GM23338 (cell line): ENCODE data around the gene PTCHD1.

Experiments
- CREB1 ChIP-seq: fragments of 250-450 bp; sonication (Bioruptor Pico); IDR thresholded peaks from 2 replicates; pipeline ENCODE4 v1.5.0; 2020; ENCODE audit warnings: low read depth, mild to moderate bottlenecking, moderate library complexity
- EZH2 ChIP-seq: fragments of 200-600 bp; sonication (generic); IDR thresholded peaks from one replicate; pipeline ENCODE4 v1.8.0; 2017; ENCODE audit warnings: antibody characterized with exemption, mild to moderate bottlenecking, low read depth; ENCODE audit not compliant: unreplicated experiment
- EZH2phosphoT487 ChIP-seq: fragments of 200-600 bp; sonication (generic); IDR thresholded peaks from one replicate; pipeline ENCODE4 v1.8.1; 2018; ENCODE audit warnings: antibody characterized with exemption; ENCODE audit not compliant: unreplicated experiment
- JUNB ChIP-seq: IDR thresholded peaks from one replicate; pipeline ENCODE4 v1.6.1; 2016; ENCODE audit warnings: antibody characterized with exemption; ENCODE audit not compliant: unreplicated experiment
- NANOG ChIP-seq: IDR thresholded peaks from 2 replicates; pipeline ENCODE4 v1.6.1; 2016; ENCODE audit warnings: antibody characterized with exemption, borderline replicate concordance
- POLR2AphosphoS5 ChIP-seq: IDR thresholded peaks from 2 replicates; pipeline ENCODE4 v1.6.1; 2016; ENCODE audit warnings: antibody characterized with exemption, low read depth
- STAT1 ChIP-seq: IDR thresholded peaks from one replicate; pipeline ENCODE4 v1.6.1; 2016; ENCODE audit warnings: antibody characterized with exemption; ENCODE audit not compliant: unreplicated experiment
- ZNF114 ChIP-seq: fragments of 250-450 bp; sonication (Bioruptor Pico); IDR thresholded peaks from 2 replicates; pipeline ENCODE4 v1.5.0; 2020; ENCODE audit warnings: mild to moderate bottlenecking, moderate library complexity
- TF ChIP-seq, protein P1 (sequence below), 2 experiments: fragments of 200-600 bp in 1 of 2; sonication (generic) in 1 of 2; conservative IDR thresholded peaks; 2 replicates each; pipeline versions ENCODE4 v1.5.1 to v1.6.1; 2016 to 2017; ENCODE audit warnings: antibody characterized with exemption in 2 of 2, low read depth in 2 of 2, mild to moderate bottlenecking in 2 of 2, moderate library complexity in 1 of 2
- TF ChIP-seq, protein P2 (sequence below): IDR thresholded peaks from one replicate; pipeline ENCODE4 v1.6.1; 2018; ENCODE audit warnings: antibody characterized with exemption; ENCODE audit not compliant: unreplicated experiment
- TF ChIP-seq, protein P3 (sequence below): IDR thresholded peaks from 2 replicates; pipeline ENCODE4 v1.6.1; 2016; ENCODE audit warnings: antibody characterized with exemption

DNA sequence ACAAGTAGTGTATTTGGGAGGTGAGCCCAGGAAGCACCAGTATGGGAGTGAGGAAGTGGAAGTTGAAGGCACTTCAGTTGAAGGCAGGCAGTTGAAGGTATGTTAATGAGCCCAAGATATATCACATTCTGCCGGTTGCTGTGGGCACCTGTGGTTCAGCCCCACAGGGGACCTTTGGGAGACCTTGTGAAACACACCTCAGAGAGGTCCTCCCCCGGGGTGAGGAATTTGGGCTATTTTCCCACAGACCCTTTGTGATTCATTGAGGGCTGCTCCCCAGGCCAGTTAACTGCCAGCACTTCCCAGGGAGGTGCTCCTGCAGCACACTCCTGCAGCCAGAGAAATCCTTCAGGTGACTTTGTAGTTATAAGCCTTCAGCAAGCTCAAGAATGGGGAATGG lies 45.9 kb downstream of the PTCHD1 start:
- TF ChIP-seq, protein P1, sequence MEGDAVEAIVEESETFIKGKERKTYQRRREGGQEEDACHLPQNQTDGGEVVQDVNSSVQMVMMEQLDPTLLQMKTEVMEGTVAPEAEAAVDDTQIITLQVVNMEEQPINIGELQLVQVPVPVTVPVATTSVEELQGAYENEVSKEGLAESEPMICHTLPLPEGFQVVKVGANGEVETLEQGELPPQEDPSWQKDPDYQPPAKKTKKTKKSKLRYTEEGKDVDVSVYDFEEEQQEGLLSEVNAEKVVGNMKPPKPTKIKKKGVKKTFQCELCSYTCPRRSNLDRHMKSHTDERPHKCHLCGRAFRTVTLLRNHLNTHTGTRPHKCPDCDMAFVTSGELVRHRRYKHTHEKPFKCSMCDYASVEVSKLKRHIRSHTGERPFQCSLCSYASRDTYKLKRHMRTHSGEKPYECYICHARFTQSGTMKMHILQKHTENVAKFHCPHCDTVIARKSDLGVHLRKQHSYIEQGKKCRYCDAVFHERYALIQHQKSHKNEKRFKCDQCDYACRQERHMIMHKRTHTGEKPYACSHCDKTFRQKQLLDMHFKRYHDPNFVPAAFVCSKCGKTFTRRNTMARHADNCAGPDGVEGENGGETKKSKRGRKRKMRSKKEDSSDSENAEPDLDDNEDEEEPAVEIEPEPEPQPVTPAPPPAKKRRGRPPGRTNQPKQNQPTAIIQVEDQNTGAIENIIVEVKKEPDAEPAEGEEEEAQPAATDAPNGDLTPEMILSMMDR (conservative IDR thresholded peaks at IDR 0.05; ENCODE audit: low read depth in 2 of 2): no peak
- TF ChIP-seq POLR2AphosphoS5 (no peak), NANOG (no peak), EZH2phosphoT487 (no peak), ZNF114 (CRISPR knock-in tag) (no peak), EZH2 (no peak), STAT1 (no peak), CREB1 (no peak), JUNB (no peak)
- TF ChIP-seq, protein P2, sequence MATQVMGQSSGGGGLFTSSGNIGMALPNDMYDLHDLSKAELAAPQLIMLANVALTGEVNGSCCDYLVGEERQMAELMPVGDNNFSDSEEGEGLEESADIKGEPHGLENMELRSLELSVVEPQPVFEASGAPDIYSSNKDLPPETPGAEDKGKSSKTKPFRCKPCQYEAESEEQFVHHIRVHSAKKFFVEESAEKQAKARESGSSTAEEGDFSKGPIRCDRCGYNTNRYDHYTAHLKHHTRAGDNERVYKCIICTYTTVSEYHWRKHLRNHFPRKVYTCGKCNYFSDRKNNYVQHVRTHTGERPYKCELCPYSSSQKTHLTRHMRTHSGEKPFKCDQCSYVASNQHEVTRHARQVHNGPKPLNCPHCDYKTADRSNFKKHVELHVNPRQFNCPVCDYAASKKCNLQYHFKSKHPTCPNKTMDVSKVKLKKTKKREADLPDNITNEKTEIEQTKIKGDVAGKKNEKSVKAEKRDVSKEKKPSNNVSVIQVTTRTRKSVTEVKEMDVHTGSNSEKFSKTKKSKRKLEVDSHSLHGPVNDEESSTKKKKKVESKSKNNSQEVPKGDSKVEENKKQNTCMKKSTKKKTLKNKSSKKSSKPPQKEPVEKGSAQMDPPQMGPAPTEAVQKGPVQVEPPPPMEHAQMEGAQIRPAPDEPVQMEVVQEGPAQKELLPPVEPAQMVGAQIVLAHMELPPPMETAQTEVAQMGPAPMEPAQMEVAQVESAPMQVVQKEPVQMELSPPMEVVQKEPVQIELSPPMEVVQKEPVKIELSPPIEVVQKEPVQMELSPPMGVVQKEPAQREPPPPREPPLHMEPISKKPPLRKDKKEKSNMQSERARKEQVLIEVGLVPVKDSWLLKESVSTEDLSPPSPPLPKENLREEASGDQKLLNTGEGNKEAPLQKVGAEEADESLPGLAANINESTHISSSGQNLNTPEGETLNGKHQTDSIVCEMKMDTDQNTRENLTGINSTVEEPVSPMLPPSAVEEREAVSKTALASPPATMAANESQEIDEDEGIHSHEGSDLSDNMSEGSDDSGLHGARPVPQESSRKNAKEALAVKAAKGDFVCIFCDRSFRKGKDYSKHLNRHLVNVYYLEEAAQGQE: no peak
- TF ChIP-seq, protein P3, sequence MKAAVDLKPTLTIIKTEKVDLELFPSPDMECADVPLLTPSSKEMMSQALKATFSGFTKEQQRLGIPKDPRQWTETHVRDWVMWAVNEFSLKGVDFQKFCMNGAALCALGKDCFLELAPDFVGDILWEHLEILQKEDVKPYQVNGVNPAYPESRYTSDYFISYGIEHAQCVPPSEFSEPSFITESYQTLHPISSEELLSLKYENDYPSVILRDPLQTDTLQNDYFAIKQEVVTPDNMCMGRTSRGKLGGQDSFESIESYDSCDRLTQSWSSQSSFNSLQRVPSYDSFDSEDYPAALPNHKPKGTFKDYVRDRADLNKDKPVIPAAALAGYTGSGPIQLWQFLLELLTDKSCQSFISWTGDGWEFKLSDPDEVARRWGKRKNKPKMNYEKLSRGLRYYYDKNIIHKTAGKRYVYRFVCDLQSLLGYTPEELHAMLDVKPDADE: no peak
